Spleen (tissue), 7 donors: ENCODE results near the gene DCTPP1.

Experiments used
- CTCF ChIP-seq, 11 experiments: fragments of 200-600 bp in 7 of 11; fragments of 450-650 bp in 4 of 11; sonication (generic) in 4 of 11; IDR thresholded peaks in 8 of 11; conservative IDR thresholded peaks in 3 of 11; 1 replicate in 7 of 11; 2 replicates in 4 of 11; pipeline versions ENCODE4 v1.4.0 to v1.8.0; 2016 to 2021; ENCODE audit warnings: antibody characterized with exemption in 11 of 11, inconsistent platforms in 4 of 11, mild to moderate bottlenecking in 1 of 11
- POLR2AphosphoS5 ChIP-seq, 3 donors: sonication (generic); formaldehyde crosslinking; IDR thresholded peaks; one replicate each; pipeline ENCODE4 v1.5.1; 2017; ENCODE audit warnings: antibody characterized with exemption in 3 of 3
- donor health status: DM: no; HTN: no; CAD: no; lungs with moderate emphysema.
- donor health status: DM: no; HTN: no; CAD: no.
- donor health status: DM: no; HTN: no; CAD: no.

- peak; percentile 83 to 98 (median 95) for TF ChIP-seq CTCF (IDR thresholded peaks at IDR 0.05 in 8 of 11, conservative IDR thresholded peaks at IDR 0.05 in 3 of 11)
- peak; percentile 51 to 75 (median 64) for TF ChIP-seq POLR2AphosphoS5 (IDR thresholded peaks at IDR 0.05)
Measured at GRCh38 chr16:30409125-30410060, 20.4 kb downstream of the DCTPP1 start.
